Stimulated activated CD4-positive, alpha-beta T cell treated with anti-CD3 and anti-CD28 coated beads, Interleukin-2, amount 100 ng/mL, for 24 hours (primary cell): ENCODE measurements around the gene POLR1A.

ENCODE experiments used
- DNase-seq, 2 donors: peaks; one replicate each; pipeline ENCODE4 v3.0.0-alpha.2; 2020

POLR1A gene

GRCh38 chr2:86094229-86094628 lies 11.5 kb downstream of the POLR1A start:
- DNase-seq = no peak

GRCh38 chr2:86087936-86088850 lies 17.5 kb downstream of the POLR1A start:
- no peak for DNase-seq

DNA sequence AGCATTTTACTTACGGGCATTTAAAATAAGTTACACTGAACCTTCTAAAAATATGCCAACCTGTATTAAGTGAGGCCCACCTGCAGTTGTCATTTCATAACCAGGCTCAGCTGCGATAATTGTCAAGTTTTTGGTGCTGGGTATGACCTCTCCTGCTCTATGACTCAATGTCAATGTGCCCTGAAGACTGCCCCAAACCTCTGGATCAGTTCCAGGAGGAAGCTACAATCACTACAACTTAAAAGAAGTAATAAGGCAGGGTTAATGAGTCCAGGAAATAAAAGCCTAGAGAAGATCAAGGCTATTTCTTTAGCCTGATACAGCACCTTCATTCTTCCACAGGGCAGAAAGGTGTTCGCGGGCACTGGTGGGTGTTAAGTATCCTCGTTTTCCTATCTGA lies 22.9 kb downstream of the POLR1A start:
- no peak for DNase-seq

- DNase-seq = no peak
These were observed 24.0 kb downstream of the POLR1A start for GRCh38 chr2:86081724-86082123.

DNA sequence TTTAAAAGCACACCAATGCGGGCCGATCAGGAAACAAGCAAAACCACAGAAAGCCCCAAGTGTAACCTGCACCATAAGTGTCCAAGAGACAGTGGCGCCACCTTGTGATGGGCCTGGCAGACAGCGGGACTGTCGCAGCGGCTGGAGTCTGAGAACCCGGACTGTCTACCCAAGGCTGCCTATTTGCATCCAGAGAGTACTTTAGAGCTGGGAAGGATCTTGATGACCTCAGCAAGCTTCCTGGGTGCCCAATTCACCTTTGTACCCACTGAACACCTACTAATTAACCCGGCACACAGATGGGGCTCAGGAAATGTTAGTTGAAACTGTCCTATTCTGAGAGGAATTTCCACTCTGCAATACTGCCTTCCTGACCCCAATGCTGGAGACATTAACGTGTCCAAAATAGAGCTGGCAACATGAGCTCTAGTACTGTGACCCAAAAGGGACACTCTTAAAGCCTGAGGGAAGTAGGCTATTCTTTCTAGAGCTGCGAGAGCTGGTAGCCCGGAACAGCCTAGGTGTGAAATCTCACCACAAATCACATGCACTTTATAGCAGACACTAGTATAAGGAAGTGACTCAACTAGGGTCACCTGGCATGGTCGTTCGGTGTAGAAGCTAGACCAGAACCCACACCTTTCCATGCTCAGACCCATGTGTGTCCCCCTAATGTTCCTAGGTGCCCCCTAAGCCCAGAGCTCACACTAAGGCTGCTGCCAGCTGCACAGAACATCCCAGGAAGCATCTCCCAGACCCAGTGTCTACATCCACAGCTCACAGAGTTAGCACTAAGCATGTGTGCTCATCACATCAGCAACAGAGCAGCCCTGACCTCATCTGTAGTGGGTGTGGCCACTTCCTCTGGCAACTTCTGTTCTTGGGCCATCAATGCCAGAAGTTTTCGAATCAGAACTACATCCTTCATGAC lies 25.4 kb downstream of the POLR1A start:
- peak; percentile 80 to 81 for DNase-seq

DNA sequence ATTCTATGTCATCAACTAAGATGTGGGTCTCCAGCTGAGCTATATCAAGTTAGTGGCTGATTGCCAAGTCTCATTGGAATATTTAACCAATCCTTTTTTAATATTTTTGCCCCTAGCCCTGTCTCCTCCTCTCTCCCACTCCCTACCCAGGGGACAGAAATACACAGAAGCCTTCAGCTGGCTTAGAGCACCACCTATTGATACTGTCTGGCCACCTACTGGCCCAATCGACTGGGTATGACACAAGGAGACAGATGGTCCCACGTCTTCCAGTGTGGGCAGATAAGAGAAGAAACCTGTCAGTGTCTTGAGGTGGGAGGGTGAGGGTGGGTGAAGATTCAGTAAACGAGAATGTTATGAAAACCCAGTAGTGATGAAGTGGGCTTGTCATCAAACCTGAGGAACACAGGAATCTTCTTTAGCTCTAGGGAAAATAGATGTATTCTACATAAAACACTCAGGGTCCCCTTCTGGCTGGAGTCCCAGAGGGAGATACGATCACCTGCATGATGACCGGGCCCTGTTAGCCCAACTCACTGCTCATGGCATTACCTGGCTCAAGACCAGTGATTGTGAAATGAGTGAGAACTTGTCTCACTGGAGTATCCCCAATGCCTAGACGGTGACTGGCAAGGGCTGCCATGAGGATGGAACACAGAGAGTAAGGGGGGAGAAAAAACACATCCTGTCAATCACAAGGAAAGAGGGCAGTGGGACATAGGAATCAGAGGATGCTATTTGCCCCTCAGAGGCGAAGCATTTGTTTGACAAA lies 26.7 kb downstream of the POLR1A start:
- no peak for DNase-seq

- no peak for DNase-seq
These were observed 29.8 kb downstream of the POLR1A start for GRCh38 chr2:86075886-86076285.

- DNase-seq = no peak
These were observed 30.9 kb downstream of the POLR1A start for GRCh38 chr2:86074811-86075210.

- DNase-seq = no peak
These were observed 31.4 kb downstream of the POLR1A start for GRCh38 chr2:86074256-86074655.

GRCh38 chr2:86073225-86073624 lies 32.5 kb downstream of the POLR1A start:
- DNase-seq = no peak

- no peak for DNase-seq
These were observed 33.3 kb downstream of the POLR1A start for GRCh38 chr2:86072271-86072858.

- DNase-seq = no peak
These were observed 34.8 kb downstream of the POLR1A start for GRCh38 chr2:86070868-86071267.

DNA sequence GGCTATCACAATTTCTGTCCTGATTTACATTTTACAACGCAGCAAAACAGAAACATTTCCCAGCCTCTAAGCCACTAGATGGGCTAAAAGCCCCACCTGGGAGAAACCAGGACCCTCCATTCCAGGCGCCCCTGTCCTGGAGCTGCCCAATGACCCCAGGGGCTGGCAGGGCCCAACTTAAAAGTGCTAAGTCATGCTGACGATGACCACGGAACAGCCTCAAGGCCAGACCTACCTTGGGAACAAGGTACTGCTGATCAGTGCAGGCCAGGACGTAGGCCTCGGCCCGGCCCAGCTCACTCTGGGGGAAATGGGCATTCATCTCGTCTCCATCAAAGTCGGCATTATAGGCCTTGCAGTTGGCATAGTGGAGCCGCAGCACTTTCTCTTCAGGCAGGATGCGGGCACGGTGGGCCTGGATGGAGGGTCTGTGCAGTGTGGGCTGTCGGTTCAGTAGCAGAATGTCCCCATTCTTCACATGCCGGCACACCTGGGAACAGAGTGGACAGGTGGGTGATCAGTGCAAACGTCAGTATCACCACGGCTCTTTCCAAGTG lies 35.8 kb downstream of the POLR1A start:
- no peak for DNase-seq

- no peak for DNase-seq
These were observed 36.5 kb downstream of the POLR1A start for GRCh38 chr2:86069091-86069685.

- no peak for DNase-seq
These were observed 37.0 kb downstream of the POLR1A start for GRCh38 chr2:86068648-86069047.

- DNase-seq = peak in 1 of 2 donors; percentile 22
These were observed 37.5 kb downstream of the POLR1A start for GRCh38 chr2:86068136-86068588.

DNA sequence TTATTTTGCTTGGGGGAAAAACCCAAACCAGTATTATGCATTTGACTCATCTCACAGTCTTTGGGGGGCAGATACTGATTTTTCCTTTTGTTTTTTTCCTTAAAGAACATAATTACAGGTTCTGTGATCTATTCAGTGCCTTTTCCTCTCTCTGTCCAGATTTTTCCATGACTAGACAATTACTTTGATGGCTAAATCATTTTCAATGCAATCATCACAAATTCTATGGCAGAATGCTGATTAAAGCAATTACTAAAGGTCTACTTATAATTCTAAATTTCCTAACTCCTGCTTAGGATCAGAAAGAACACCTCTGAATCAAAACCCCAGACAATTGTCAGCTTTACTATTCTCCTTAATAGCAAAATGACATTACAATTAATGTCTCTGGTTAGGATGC lies 38.8 kb downstream of the POLR1A start:
- DNase-seq = no peak

DNA sequence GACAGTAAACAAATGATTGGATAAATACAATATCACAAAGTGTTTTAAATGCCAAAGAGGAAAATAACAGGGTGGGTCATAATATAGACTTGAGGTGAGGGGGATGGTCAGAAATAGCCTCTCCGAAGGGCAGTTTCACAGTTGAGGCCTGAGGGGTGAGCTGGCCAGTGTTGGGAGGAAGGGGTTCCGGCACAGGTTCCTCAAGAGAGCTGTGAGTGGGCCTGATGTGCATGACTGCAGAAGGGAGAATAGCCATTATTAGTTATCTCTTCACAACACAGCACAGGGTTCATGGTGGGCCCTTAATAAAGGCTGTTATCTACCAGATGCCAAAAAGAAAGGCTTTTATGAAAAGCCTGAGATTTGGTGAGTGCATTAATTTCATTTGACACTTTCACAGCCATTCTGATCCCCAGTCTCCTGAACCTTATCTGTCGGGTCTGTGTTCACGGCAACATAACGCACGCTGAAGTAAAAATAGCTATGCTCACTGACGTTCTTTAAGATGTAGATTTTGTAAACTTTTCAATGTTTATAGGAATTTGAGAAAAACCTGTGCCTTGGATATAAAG lies 39.6 kb downstream of the POLR1A start:
- DNase-seq = no peak

DNA sequence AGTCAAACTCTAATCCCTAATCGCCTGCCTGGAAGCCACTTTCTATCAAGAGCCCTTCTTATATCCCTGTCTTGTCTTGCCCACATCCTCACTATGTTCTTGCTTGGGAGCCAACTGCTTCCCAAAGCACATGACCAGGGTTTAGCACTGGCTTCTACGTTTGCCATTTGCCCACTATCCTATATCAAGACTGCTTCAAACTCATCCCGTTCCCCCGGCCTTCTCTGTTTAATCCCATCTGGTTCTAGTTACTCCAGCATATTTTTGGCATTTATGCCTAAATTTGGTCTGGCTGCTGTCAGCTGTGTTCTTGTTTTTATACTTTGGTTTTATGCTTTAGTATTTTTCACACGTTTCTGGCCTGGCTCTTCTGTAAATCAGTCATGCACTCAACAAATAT lies 40.2 kb downstream of the POLR1A start:
- no peak for DNase-seq

- no peak for DNase-seq
These were observed 41.7 kb downstream of the POLR1A start for GRCh38 chr2:86064006-86064405.

- no peak for DNase-seq
These were observed 43.6 kb downstream of the POLR1A start for GRCh38 chr2:86062043-86062442.
